ENCODE measurements around the gene KRTAP23-1. TPM values are rescaled to one million over a fixed set of nuclear protein-coding genes. Genes with fewer than 3 reads are reported as not detected.

KRTAP23-1 gene
- polyA plus RNA-seq, 2 of the 4 experiments (the other 2 are of a cell fraction) = not detected

DNA sequence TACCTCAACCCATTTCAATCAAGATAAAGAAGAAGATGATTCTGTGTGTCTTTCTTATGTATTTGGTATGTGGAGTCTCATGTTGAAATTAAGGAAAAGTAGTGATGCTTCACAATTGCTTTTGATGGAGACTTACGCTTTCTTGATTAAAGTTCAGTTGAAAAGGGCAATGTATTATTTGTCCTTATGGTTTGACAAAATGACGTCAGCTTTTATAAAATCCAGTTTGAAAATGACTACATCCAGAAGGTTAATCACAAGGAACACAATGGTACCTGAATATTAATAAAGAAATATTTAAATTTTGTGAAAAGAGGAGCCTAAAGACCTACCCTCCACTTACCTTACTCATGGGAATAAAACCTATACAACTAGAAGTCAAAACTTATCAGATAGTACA, 32.7 kb downstream of the KRTAP23-1 start:
- FAIRE-seq (no peak), ATAC-seq (no peak), DNase-seq (ENCODE audit: low read depth in 1 of 2, low spot score in 1 of 2) (no peak)
- Histone ChIP-seq H3K4me3 (no peak overlapping the region), H3K4me2 (no peak overlapping the region), H3K4me1 (no peaks in the 10 kb centered on the region), H3K9me3 (no peaks in the 10 kb centered on the region), H3K27ac (no peak overlapping the region)
- TF ChIP-seq NFE2L2 (conservative IDR thresholded peaks at IDR 0.05; ENCODE audit: low read length) (no peak), CEBPB (IDR thresholded peaks at IDR 0.05) (no peak), CBX2 (IDR thresholded peaks at IDR 0.05; ENCODE audit: borderline replicate concordance, low read depth) (no peak), FOSB (CRISPR knock-in tag; IDR thresholded peaks at IDR 0.05) (no peak), EHF (CRISPR knock-in tag; IDR thresholded peaks at IDR 0.05) (no peak), RARB (CRISPR knock-in tag; IDR thresholded peaks at IDR 0.05) (no peak), PHF8 (IDR thresholded peaks at IDR 0.05; ENCODE audit: borderline replicate concordance, low read depth) (no peak), CHD2 (IDR thresholded peaks at IDR 0.05; ENCODE audit: low read length, partially characterized antibody) (no peak), NR3C1 (IDR thresholded peaks at IDR 0.05) (no peak)
- 4% methylated on average over 2 of the region's 2 CpGs for WGBS (ENCODE audit: missing lambda C conversion rate)
- POLR2A ChIA-PET = no interaction called here
- CTCF ChIA-PET = no interaction called here

DNA sequence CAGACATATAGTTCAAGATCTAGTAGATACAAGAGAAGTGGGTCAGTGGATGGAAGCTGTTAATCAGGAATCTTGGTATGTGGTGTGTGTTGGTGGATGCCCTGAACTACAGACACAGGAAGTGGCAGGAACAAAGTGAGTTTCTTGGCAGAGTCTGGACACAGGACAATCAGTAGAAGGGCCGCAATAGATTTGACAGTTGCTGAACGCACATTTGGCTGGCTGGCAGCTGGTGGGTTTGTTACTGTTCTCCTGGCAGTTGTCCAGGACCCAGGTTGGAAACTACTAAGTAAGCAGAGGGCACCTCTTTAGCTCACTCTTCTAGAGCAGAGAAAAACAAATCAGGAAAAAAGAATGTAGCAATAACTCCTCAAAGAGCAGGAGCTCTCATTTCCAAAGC, 41.5 kb downstream of the KRTAP23-1 start:
- WGBS (ENCODE audit: missing lambda C conversion rate) = 44% methylated on average over 2 of the region's 2 CpGs
- Histone ChIP-seq H3K4me1 (no peaks in the 10 kb centered on the region), H3K9me3 (no peaks in the 10 kb centered on the region), H3K4me3 (no peak overlapping the region), H3K27ac (no peak overlapping the region), H3K4me2 (no peak overlapping the region)
- ChIA-PET POLR2A (no interaction called here), CTCF (no interaction called here)
- no peak for ATAC-seq
- DNase-seq (ENCODE audit: low read depth in 1 of 2, low spot score in 1 of 2) = no peak
- no peak for TF ChIP-seq NFE2L2 (conservative IDR thresholded peaks at IDR 0.05; ENCODE audit: low read length)
- TF ChIP-seq EHMT2 (IDR thresholded peaks at IDR 0.05; ENCODE audit: low read depth) = no peak
- no peak for TF ChIP-seq HEYL (CRISPR knock-in tag; IDR thresholded peaks at IDR 0.05)
- TF ChIP-seq SREBF2 (IDR thresholded peaks at IDR 0.05) = no peak
- no peak for TF ChIP-seq CEBPB (IDR thresholded peaks at IDR 0.05)
- no peak for TF ChIP-seq ZFP36 (IDR thresholded peaks at IDR 0.05; ENCODE audit: borderline replicate concordance, partially characterized antibody)
- no peak for FAIRE-seq

DNA sequence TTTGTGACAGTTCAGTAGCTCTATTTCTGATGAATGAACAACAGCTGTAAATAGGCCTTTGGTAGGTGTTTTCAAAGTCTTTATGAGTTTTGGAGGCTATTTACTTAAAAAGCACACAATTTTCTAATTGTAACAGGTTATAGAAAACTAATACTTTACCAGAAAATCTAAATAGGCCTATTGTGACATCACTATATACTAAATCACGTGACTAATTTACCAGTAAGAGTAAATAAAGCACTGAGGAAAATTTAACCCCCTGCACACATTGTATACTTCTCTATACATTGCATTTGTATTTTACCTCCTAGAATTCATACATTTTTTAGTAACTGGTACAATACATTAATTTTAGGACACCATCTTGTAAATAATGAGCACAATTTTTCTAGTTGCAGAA, 43.3 kb downstream of the KRTAP23-1 start:
- 0% methylated on average over 1 of the region's 1 CpG for WGBS (ENCODE audit: missing lambda C conversion rate)
- no peaks in the 10 kb centered on the region for H3K4me1 ChIP-seq
- H3K4me2 ChIP-seq = no peak overlapping the region
- DNase-seq (ENCODE audit: low read depth in 1 of 2, low spot score in 1 of 2) (no peak), ATAC-seq (no peak), FAIRE-seq (no peak)
- no peak overlapping the region for H3K27ac ChIP-seq
- H3K4me3 ChIP-seq = no peak overlapping the region
- ChIA-PET CTCF (no interaction called here), POLR2A (no interaction called here)
- TF ChIP-seq HOXB13 (CRISPR knock-in tag; IDR thresholded peaks at IDR 0.05; ENCODE audit: low read depth) = no peak
- TF ChIP-seq, protein P1, sequence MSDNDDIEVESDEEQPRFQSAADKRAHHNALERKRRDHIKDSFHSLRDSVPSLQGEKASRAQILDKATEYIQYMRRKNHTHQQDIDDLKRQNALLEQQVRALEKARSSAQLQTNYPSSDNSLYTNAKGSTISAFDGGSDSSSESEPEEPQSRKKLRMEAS (IDR thresholded peaks at IDR 0.05) = no peak
- TF ChIP-seq, protein P2, sequence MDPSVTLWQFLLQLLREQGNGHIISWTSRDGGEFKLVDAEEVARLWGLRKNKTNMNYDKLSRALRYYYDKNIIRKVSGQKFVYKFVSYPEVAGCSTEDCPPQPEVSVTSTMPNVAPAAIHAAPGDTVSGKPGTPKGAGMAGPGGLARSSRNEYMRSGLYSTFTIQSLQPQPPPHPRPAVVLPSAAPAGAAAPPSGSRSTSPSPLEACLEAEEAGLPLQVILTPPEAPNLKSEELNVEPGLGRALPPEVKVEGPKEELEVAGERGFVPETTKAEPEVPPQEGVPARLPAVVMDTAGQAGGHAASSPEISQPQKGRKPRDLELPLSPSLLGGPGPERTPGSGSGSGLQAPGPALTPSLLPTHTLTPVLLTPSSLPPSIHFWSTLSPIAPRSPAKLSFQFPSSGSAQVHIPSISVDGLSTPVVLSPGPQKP (IDR thresholded peaks at IDR 0.05; ENCODE audit: low read depth, low read length) = no peak
- no peak for TF ChIP-seq EHF (CRISPR knock-in tag; IDR thresholded peaks at IDR 0.05)
- no peak for TF ChIP-seq MYC (IDR thresholded peaks at IDR 0.05; ENCODE audit: borderline replicate concordance, low read length)
- TF ChIP-seq, protein P3, sequence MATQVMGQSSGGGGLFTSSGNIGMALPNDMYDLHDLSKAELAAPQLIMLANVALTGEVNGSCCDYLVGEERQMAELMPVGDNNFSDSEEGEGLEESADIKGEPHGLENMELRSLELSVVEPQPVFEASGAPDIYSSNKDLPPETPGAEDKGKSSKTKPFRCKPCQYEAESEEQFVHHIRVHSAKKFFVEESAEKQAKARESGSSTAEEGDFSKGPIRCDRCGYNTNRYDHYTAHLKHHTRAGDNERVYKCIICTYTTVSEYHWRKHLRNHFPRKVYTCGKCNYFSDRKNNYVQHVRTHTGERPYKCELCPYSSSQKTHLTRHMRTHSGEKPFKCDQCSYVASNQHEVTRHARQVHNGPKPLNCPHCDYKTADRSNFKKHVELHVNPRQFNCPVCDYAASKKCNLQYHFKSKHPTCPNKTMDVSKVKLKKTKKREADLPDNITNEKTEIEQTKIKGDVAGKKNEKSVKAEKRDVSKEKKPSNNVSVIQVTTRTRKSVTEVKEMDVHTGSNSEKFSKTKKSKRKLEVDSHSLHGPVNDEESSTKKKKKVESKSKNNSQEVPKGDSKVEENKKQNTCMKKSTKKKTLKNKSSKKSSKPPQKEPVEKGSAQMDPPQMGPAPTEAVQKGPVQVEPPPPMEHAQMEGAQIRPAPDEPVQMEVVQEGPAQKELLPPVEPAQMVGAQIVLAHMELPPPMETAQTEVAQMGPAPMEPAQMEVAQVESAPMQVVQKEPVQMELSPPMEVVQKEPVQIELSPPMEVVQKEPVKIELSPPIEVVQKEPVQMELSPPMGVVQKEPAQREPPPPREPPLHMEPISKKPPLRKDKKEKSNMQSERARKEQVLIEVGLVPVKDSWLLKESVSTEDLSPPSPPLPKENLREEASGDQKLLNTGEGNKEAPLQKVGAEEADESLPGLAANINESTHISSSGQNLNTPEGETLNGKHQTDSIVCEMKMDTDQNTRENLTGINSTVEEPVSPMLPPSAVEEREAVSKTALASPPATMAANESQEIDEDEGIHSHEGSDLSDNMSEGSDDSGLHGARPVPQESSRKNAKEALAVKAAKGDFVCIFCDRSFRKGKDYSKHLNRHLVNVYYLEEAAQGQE (IDR thresholded peaks at IDR 0.05) = no peak
- TF ChIP-seq FOXS1 (CRISPR knock-in tag; IDR thresholded peaks at IDR 0.05) = no peak
- no peak for TF ChIP-seq POLR2AphosphoS2 (conservative IDR thresholded peaks at IDR 0.05; ENCODE audit: low read length)
- no peak for TF ChIP-seq NPAS2 (CRISPR knock-in tag; IDR thresholded peaks at IDR 0.05; ENCODE audit: borderline replicate concordance)
- no peak for TF ChIP-seq JUN (IDR thresholded peaks at IDR 0.05)
- TF ChIP-seq CBX8 (IDR thresholded peaks at IDR 0.05) = no peak
- no peak for TF ChIP-seq PHF8 (IDR thresholded peaks at IDR 0.05; ENCODE audit: borderline replicate concordance, low read depth)
- no peak for TF ChIP-seq FOSB (CRISPR knock-in tag; IDR thresholded peaks at IDR 0.05)
- no peak for TF ChIP-seq TFCP2L1 (CRISPR knock-in tag; IDR thresholded peaks at IDR 0.05)
- TF ChIP-seq HEYL (CRISPR knock-in tag; IDR thresholded peaks at IDR 0.05) = no peak
- TF ChIP-seq EHMT2 (IDR thresholded peaks at IDR 0.05; ENCODE audit: low read depth) = no peak
- no peak for TF ChIP-seq KDM5A (IDR thresholded peaks at IDR 0.05)
- TF ChIP-seq GATA3 (IDR thresholded peaks at IDR 0.05; ENCODE audit: borderline replicate concordance) = no peak
- no peak for TF ChIP-seq RAD21 (conservative IDR thresholded peaks at IDR 0.05 in 1 of 2, IDR thresholded peaks at IDR 0.05 in 1 of 2)
- H3K9me3 ChIP-seq = no peaks in the 10 kb centered on the region
